Coronary artery (tissue), 2 donors: ENCODE results near the gene PXMP4.

Experiments
- DNase-seq: peaks from one replicate; pipeline ENCODE4 v3.0.0-alpha.2; 2017; ENCODE audit warnings: low spot score
- H3K27ac ChIP-seq, 2 donors: fragments of 200-600 bp; sonication (generic); one replicate each; pipeline ENCODE4 v1.5.1; 2016 to 2019
- H3K4me3 ChIP-seq: fragments of 200-600 bp; sonication (generic); 2 replicates; pipeline ENCODE4 v1.5.1; 2016; ENCODE audit warnings: mild to moderate bottlenecking, moderate library complexity
- TF ChIP-seq, protein P1 (sequence below): fragments of 200-600 bp; sonication (generic); IDR thresholded peaks from one replicate; pipeline ENCODE4 v1.5.1; 2019; ENCODE audit warnings: antibody characterized with exemption

PXMP4 gene

DNA sequence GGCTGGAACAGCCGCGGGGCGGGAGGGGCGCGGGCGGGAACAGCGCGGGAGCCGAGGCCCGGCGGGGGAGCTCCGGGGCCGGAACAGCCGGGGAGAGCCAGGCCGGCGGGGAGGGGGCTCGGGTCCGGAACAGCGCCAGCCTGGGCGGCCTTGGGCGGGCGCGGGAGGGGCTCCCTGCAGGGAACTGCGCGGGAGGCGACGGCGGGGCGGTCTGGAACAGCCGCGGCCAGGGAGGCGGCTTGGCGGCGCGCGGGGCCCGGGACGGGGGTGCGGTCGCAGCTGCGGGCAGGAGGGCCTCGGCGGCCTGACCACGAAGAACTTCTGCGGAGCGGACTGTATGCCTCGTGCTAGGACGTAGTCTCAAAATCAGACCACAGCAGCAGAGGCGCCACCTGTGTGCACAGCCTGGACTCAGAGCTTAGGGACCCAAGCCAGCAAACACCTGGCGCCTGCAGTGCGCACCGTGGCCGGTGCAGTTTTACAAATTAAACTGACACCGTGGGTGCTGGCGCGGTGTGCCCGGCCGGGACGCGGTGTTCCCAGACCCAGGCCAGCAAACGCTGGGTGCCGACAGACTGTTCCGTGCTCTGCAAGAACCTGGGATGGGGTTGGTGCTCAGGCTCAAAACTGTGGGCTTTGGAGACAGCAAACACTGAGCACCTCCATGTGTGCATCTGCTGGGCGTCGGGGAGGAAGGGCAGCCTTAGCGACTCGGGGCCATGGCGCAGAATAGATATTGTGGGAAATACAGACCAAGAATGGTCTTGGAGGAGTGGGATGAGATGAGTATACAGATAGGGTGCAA is 12.3 kb upstream of the PXMP4 start:
- H3K4me3 ChIP-seq, result peak overlapping the region; percentile 89
- peak overlapping the region; percentile 84 to 97 for H3K27ac ChIP-seq
- TF ChIP-seq, protein P1, sequence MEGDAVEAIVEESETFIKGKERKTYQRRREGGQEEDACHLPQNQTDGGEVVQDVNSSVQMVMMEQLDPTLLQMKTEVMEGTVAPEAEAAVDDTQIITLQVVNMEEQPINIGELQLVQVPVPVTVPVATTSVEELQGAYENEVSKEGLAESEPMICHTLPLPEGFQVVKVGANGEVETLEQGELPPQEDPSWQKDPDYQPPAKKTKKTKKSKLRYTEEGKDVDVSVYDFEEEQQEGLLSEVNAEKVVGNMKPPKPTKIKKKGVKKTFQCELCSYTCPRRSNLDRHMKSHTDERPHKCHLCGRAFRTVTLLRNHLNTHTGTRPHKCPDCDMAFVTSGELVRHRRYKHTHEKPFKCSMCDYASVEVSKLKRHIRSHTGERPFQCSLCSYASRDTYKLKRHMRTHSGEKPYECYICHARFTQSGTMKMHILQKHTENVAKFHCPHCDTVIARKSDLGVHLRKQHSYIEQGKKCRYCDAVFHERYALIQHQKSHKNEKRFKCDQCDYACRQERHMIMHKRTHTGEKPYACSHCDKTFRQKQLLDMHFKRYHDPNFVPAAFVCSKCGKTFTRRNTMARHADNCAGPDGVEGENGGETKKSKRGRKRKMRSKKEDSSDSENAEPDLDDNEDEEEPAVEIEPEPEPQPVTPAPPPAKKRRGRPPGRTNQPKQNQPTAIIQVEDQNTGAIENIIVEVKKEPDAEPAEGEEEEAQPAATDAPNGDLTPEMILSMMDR, result no peak
- DNase-seq, result no peak

DNA sequence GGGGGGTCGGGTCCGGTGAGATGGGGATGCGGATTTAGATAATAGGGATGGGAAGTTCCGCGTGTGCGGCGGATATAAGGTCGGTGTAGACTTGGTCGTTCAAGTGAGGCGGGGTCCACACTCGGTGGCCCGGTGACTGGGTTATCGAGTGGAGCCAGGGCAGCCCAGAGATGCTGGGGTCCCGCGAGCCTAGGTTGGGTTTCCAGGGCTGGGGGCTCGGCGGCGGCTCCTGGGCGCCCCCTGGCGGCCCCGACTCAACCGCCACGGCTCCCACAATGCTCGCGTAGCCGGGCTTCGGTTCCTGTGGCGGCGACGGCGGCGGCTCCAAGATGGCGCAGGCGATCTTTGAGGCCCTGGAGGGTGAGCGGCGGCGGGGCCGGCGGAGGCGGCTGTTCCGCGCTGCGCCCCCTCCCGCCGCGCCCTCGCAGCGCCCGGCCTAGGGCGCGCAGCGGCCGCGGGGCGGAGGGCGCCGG is 11.6 kb upstream of the PXMP4 start, which contains the start of gene ZNF341:
Gene ZNF341, plus strand, starts transcription at position 304 of the 473 bp plus-strand sequence. Its CDS starts 26 bp downstream, at position 330.
- peak within 1 kb of the TSS; percentile 84 to 97 for H3K27ac ChIP-seq
- DNase-seq, result peak; percentile 90
- TF ChIP-seq, protein P1, result peak; percentile 76
- H3K4me3 ChIP-seq, result peak within 1 kb of the TSS; percentile 89

- H3K4me3 ChIP-seq, result peak overlapping the region; percentile 89
- no peak for DNase-seq
These were observed 11.0 kb upstream of the PXMP4 start for GRCh38 chr20:33730946-33731692.

DNA sequence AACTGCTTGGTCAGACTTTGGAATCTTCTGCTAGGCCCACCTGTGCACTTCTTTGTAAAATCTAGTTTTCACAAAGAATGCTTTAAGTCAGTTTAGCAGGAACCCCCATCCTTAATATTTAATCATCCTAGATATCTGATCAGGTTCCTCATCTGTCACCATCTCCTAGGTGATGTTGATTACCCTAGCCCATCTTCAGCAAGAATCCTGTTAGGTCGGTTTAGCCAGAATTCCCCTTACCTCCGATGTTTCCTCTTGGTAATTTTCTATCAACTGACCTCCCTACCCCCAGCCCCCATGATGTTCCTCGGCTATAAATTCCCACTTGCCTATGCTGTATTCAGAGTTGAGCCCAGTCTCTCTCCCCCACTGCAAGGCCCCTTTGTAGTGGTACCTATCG is 9.0 kb upstream of the PXMP4 start:
- no peak for DNase-seq
- Histone ChIP-seq H3K27ac (no peak overlapping the region), H3K4me3 (no peak overlapping the region)
- TF ChIP-seq, protein P1, result no peak

More at GRCh38 chr20:33730946-33731692, 11.0 kb upstream of the PXMP4 start:
- TF ChIP-seq, protein P1, result no peak
- H3K27ac ChIP-seq, result peak overlapping the region; percentile 84 to 97

DNA sequence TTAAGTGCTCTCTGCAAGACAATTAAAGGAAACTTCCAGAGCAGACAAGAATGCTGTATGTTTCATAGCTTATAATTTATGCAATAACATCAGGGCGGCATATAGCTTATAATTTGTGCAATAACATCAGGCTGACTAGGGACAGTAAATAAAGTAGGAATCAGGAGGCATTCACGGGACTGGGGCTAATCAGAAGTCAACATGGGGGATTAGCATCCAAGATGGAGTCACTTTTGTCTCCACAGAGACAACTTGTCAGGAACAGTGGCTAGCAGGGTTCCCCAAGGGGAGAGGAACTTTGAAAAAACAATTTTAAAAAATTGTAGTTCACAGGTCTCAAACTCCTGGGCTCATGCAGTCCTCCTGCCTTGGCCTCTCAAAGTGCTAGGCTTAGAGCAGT is 8.4 kb upstream of the PXMP4 start:
- TF ChIP-seq, protein P1, result no peak
- H3K27ac ChIP-seq, result no peak overlapping the region
- H3K4me3 ChIP-seq, result no peak overlapping the region
- DNase-seq, result no peak

DNA sequence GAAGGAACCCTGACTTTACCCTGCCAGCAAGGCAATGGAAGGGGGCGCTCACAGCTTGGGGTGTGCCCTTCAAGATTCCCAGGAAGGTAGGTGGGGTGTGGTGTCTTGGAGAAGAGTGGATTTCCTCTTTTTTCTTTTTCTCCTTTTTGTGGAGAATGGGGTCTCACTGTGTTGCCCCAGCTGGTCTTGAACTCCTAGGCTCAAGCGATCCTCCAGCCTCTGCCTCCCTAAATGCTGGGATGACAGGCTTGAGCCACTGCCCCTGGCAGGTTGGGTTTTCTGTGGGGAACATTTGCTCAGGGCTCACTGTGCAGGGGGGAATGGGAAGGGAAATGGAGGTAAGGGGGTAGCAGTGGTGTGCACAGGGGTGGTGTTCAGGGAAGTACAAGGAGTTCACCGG is 7.7 kb upstream of the PXMP4 start:
- TF ChIP-seq, protein P1, result no peak

More for the DNA sequence above, 7.7 kb upstream of the PXMP4 start:
- DNase-seq, result no peak
- H3K4me3 ChIP-seq, result no peak overlapping the region
- H3K27ac ChIP-seq, result no peak overlapping the region
